OCI-LY7 (cell line): ENCODE results near the gene EFHD2.

ENCODE experiments used
- CTCF ChIP-seq: fragments of 200-600 bp; sonication (generic); conservative IDR thresholded peaks from 2 replicates; pipeline ENCODE4 v1.5.1; 2014; ENCODE audit warnings: mild to moderate bottlenecking, antibody characterized with exemption, low read length, moderate library complexity, mixed read lengths
- EZH2phosphoT487 ChIP-seq: fragments of 200-600 bp; sonication (generic); IDR thresholded peaks from 2 replicates; pipeline ENCODE4 v1.6.1; 2018; ENCODE audit warnings: low read depth, borderline replicate concordance, mild to moderate bottlenecking, mixed run types, antibody characterized with exemption, low read length, moderate library complexity, mixed read lengths

- TF ChIP-seq CTCF (no peak), EZH2phosphoT487 (no peak)
These were observed 32.4 kb downstream of the EFHD2 start for GRCh38 chr1:15442119-15442518.
